ENCODE measurements around the gene GGA3.

The GGA3 gene

GRCh38 chr17:75241502-75241901 lies 19.9 kb downstream of the GGA3 start:
- TF ChIP-seq TAF1 (IDR thresholded peaks at IDR 0.05; ENCODE audit: borderline replicate concordance, low read depth, low read length) (no peak), POLR2A (IDR thresholded peaks at IDR 0.05; ENCODE audit: low read depth, low read length) (no peak), POLR2AphosphoS5 (IDR thresholded peaks at IDR 0.05; ENCODE audit: low read depth, low read length) (no peak)
- no peak for FAIRE-seq
- DNase-seq (ENCODE audit: insufficient read length), result no peak

- TF ChIP-seq POLR2AphosphoS5 (IDR thresholded peaks at IDR 0.05; ENCODE audit: low read depth, low read length), result no peak
- no peak for TF ChIP-seq TAF1 (IDR thresholded peaks at IDR 0.05; ENCODE audit: borderline replicate concordance, low read depth, low read length)
- no peak for TF ChIP-seq POLR2A (IDR thresholded peaks at IDR 0.05; ENCODE audit: low read depth, low read length)
- DNase-seq (ENCODE audit: insufficient read length) (no peak), FAIRE-seq (no peak)
These were observed 20.3 kb downstream of the GGA3 start for GRCh38 chr17:75241143-75241430.

DNA sequence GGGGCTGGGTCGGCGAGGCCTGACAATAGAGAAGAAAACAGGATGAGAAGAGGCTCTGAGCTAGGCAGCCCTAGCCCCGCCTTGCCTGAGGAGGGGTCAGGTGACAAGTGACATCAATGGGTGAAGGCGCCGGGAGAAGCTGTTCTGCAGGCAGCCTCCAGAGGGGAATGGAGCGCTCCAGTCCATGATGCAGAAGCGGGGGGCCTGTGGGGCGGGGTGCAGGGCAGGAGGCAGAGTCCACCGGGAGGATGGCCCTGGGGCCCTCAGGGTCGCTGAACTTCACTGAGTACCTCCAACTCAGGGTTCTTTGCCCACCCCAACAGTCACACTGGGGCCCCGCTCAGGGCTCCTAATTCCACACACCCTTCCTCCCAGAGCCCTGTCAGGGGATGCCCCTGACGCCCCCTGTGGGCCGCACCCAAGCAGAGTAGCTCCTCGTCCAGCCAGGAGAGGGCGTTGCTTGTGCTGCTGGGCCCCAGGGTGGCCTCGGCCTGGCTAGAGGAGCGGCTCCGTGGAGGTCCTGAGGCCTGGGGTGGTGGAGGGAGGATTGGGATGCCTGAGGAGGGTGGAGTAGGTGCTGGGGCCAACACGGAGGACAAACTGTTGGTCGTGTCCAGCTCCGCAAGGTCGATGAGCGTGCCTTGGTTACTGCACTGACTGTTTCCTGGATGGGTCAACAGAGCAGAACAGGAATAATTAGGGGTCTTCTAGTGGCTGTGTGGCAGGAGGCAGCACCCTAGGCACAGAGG lies 20.8 kb downstream of the GGA3 start:
- FAIRE-seq (no peak), DNase-seq (ENCODE audit: insufficient read length) (no peak)
- TF ChIP-seq POLR2A (IDR thresholded peaks at IDR 0.05; ENCODE audit: low read depth, low read length) (no peak), POLR2AphosphoS5 (IDR thresholded peaks at IDR 0.05; ENCODE audit: low read depth, low read length) (no peak), TAF1 (IDR thresholded peaks at IDR 0.05; ENCODE audit: borderline replicate concordance, low read depth, low read length) (no peak)

DNA sequence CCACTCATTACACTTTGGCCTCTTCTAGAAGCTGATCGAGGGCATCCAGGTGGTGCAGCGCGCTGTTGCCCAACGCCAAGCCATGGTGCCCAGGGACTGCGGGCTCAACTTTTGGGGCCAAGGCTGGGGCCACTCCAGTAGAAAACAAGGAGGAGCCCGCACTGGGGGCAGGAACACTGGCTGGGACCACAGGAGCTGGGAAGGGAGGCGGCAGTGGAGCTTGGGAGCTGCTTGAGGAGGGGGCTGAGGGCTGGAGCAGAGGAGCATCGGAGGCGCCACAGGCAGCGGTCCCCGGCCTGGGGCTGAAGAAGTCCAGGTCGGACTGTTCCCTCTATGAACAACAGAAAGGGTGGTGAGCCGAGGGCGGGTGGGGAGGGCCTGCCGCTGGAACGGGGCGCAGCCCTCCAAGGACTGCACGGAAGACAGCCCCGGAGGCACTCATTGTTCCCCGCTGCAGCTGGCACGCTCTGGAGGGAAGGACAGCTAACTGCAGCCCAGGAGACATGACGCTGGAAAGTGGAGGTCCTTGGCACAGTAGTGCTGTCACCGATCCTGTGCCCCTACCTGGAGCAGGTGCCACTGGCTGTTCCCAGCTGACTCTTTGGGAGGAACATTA lies 21.5 kb downstream of the GGA3 start:
- no peak for DNase-seq (ENCODE audit: insufficient read length)
- TF ChIP-seq TAF1 (IDR thresholded peaks at IDR 0.05; ENCODE audit: borderline replicate concordance, low read depth, low read length), result no peak
- no peak for TF ChIP-seq POLR2A (IDR thresholded peaks at IDR 0.05; ENCODE audit: low read depth, low read length)
- no peak for TF ChIP-seq POLR2AphosphoS5 (IDR thresholded peaks at IDR 0.05; ENCODE audit: low read depth, low read length)
- FAIRE-seq, result no peak

GRCh38 chr17:75239214-75239613 lies 22.2 kb downstream of the GGA3 start:
- FAIRE-seq (no peak), DNase-seq (ENCODE audit: insufficient read length) (no peak)
- TF ChIP-seq POLR2AphosphoS5 (IDR thresholded peaks at IDR 0.05; ENCODE audit: low read depth, low read length) (no peak), POLR2A (IDR thresholded peaks at IDR 0.05; ENCODE audit: low read depth, low read length) (no peak), TAF1 (IDR thresholded peaks at IDR 0.05; ENCODE audit: borderline replicate concordance, low read depth, low read length) (no peak)

- peak; percentile 79 for DNase-seq (ENCODE audit: insufficient read length)
- peak; percentile 81 for FAIRE-seq
- TF ChIP-seq POLR2AphosphoS5 (IDR thresholded peaks at IDR 0.05; ENCODE audit: low read depth, low read length), result peak; percentile 68
- peak; percentile 51; the same call in 1 of the 2 replicates for TF ChIP-seq POLR2A (IDR thresholded peaks at IDR 0.05; ENCODE audit: low read depth, low read length)
- TF ChIP-seq TAF1 (IDR thresholded peaks at IDR 0.05; ENCODE audit: borderline replicate concordance, low read depth, low read length), result 0 out of 2 replicates have a peak, but pooled peaks have one; percentile 8
These were observed 22.7 kb downstream of the GGA3 start for GRCh38 chr17:75238684-75239191.

- TF ChIP-seq POLR2A (IDR thresholded peaks at IDR 0.05; ENCODE audit: low read depth, low read length) (no peak), POLR2AphosphoS5 (IDR thresholded peaks at IDR 0.05; ENCODE audit: low read depth, low read length) (no peak; the same call in 1 of the 2 replicates), TAF1 (IDR thresholded peaks at IDR 0.05; ENCODE audit: borderline replicate concordance, low read depth, low read length) (no peak)
- FAIRE-seq (no peak), DNase-seq (ENCODE audit: insufficient read length) (no peak)
These were observed 23.3 kb downstream of the GGA3 start for GRCh38 chr17:75238020-75238580.

- TF ChIP-seq POLR2AphosphoS5 (IDR thresholded peaks at IDR 0.05; ENCODE audit: low read depth, low read length), result no peak; the same call in 1 of the 2 replicates
- peak; percentile 31; the same call in 1 of the 2 replicates for TF ChIP-seq POLR2A (IDR thresholded peaks at IDR 0.05; ENCODE audit: low read depth, low read length)
- FAIRE-seq, result no peak
- DNase-seq (ENCODE audit: insufficient read length), result no peak
These were observed 24.0 kb downstream of the GGA3 start for GRCh38 chr17:75237100-75238014.

DNA sequence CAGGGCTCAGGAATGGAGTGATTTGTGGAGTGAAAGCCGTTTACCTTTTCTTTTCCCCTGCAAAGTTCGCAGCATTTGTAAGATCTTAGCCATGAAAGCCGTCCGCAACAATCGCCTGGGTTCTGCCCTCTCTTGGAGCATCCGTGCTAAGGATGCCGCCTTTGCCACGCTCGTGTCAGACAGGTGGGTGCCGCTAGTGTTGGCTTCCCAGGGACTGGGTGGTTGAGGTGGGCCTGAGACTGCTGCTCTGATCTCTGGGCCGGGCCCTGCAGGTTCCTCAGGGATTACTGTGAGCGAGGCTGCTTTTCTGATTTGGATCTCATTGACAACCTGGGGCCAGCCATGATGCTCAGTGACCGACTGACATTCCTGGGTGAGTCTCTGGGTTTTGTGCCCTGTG lies 28.6 kb downstream of the GGA3 start:
- DNase-seq (ENCODE audit: insufficient read length) (no peak), FAIRE-seq (no peak)
- TF ChIP-seq TAF1 (IDR thresholded peaks at IDR 0.05; ENCODE audit: borderline replicate concordance, low read depth, low read length) (no peak), POLR2AphosphoS5 (IDR thresholded peaks at IDR 0.05; ENCODE audit: low read depth, low read length) (no peak; the same call in 1 of the 2 replicates), POLR2A (IDR thresholded peaks at IDR 0.05; ENCODE audit: low read depth, low read length) (no peak)

- no peak for DNase-seq (ENCODE audit: insufficient read length)
- no peak for FAIRE-seq
- TF ChIP-seq TAF1 (IDR thresholded peaks at IDR 0.05; ENCODE audit: borderline replicate concordance, low read depth, low read length), result no peak
- no peak for TF ChIP-seq POLR2AphosphoS5 (IDR thresholded peaks at IDR 0.05; ENCODE audit: low read depth, low read length)
- TF ChIP-seq POLR2A (IDR thresholded peaks at IDR 0.05; ENCODE audit: low read depth, low read length), result no peak
These were observed 29.5 kb downstream of the GGA3 start for GRCh38 chr17:75231741-75232464.
